HG03175 (cell line): ENCODE results near the gene HOXB3.
"Not testable (repeated sequence)": the region's sequence is repeated elsewhere in the genome, so short reads cannot be mapped to it uniquely, and the experiment has no call there.

Experiments
- ATAC-seq: cut with Tn5 transposase; IDR thresholded peaks from one replicate; pipeline ENCODE4 v1.9.1; 2021; ENCODE audit warnings: mild to moderate bottlenecking, moderate library complexity; ENCODE audit not compliant: unreplicated experiment

HOXB3 gene

DNA sequence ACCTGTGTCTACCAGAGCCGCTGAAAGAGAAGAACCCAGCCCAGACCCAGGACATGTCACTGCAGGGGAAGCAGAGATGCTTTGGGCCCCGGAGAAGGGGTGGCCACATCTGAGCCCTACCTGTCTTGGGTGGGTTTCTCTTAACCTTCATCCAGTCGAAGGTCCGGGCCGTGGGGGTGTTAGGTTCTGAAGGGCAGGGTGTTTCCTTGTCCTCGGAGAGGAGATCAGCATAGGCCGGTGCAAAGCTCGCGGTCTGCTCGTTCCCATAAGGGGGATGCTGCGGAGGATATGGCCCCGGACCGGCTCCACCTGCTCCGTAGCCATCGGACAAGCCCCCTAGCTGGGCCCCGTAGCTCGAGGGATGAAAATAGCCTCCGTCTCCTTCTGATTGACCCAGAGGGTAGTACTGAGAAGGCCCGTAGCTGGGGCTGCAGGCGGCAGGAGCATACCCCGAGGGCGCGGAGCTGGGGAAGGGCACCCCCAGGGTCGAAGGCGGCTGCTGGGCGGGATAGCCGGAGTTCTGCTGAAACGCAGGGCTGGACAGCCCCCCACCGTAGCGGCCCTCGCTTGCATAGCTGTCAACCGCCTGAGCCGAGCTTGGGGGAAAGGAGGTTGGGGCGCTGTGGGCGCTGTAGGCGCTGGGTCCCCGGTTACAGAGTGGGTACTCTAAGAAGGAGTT is 59.7 kb downstream of the HOXB3 start:
- ATAC-seq: no peak

DNA sequence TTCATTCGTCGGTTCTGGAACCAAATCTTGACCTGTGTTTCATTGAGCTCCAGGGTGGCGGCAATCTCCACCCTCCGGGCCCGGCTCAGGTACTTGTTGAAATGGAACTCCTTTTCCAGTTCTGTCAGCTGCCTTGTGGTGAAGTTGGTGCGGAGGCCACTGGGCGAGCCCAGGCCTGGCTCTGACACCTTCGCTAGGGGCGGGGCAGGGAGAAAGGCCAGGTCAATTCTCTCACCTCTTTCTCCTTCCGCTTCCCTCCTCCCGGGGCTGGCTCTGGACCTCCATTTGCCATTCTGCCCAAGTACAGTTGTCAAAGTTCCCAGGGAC is 60.4 kb downstream of the HOXB3 start:
- no peak for ATAC-seq

DNA sequence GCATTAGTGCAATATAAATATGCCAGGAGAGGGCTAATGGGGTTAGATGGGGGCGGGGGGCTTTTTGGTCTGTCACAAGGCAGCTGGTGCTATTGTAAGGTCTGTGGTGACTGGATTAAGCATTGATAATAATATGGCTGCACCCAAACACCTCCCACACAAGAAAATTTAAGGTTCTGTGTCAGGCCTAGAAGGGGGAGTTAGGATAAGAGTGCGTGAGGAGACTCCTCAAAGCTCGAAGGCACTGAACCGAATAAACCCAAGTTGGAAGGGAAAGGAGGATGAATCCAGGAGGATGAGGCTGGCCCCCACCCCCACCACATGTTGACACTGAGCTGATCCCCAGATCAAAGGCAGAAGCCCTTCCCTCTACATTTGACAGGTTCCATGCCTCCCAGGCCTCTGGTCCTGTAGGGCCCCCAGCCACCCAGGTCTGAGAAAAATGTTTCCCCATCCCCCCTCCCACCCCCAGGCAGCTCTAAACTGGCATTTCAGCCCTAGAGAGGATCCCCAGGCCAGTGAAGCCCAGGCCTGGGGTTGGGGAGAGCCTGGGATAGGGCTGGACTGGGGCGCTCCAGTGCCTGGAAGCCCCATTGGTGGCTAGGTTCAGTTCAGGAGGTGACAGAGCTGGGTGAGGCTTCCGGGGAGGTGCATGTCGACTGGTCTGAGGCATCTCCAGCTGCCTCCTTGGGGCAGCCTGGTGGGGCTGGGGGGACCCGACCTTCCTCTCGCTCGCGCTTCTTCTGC is 60.9 kb downstream of the HOXB3 start:
- no peak for ATAC-seq

DNA sequence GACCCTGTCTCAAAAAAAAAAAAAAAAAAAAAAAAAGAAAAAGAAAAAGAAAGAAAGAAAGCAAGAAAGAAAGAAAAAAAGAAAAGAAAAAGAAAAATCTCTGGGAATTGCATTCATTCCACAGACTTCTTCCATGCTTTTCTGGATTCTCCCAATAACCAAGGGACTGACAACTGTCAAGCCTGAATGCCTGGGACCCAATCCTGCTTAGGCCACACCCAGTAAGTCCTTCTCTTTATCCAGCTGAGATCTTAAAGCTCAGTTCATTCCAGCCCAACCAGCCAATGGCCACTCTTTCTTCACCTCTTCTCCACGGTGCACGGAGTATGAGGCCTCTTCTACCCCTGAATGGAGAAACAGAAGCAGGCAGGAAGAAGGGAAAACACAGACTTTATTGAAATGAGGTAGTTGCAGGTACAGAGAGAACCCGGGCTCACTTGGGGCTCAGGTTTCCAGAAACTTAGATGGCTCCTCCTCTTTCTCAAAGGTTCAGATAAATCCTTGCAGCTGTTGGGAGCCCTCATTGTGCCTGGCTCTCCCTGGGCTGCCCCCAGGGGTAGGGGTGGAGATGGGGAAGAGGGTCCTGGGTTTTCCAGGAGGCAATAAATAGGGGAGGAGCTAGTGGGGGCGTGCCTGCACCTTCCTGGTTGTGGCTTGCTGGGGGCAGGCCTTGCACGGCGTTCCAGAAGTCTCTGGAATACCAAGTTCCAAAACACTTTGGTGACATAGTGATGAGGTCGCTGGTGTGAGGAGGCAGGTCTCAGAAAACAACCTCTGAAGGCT is 61.7 kb downstream of the HOXB3 start:
- ATAC-seq: no peak

DNA sequence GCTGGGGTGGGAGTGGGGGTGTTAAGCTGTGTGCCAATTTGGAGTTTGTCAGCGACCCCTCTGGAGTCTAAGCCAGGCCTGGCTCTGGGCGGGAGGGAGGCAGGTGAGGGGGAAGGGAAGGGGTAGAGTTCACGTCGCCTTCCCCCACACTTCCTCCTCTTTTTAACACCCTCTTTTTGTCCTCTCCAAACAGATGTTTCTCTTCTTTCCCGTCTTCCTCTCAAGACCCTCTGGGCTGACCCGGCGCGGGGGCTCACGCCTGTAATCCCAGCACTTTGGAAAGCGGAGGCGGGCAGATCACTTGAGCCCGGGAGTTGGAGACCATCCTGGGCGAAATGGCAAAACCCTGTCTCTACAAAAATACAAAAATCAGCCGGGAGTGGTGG is 62.5 kb downstream of the HOXB3 start:
- no peak for ATAC-seq

DNA sequence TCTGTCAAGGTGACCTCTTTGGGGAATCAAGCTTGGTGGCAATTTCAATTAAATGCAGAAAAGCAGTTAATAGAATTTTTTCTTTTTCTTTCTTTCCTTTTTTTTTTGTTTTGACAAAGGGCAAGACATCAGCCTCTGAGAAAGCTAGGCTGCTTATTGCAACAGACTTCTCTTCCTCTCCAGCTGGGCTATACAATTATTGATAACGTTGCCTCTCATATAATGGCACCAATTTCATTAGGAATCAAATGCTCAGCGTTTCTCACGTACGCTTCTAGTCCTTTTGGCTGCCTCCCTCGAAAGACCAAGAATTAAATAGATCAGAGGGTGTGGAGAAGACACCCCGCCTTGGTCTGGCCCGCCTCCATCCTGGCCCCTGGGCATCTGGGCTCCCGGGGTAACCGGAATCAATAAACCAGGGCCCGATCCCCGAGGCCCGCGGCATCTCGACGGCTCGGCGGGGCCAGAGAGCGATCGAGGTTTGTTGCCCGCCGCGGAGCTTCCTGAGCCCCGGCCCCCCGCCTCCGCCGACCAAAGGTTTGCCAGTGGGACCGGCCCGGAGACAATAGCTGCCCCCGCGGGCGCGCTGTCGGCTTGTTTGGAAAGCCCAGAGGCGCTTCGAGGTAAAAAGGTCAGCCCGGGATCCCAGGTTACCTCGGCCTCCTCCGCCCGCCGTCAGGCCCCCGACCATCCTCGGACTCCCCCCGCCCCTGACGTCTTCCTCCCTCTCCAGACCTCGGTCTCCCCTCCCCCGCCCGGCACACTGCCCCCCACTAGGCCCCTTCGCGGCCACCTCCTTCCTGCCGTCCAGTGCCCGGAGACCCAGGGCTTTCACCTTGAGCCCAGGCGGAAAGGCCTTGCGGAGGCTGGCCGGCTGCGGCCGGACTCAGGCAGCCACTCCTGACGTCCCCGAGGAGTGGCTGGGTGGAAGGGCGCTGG is 63.2 kb downstream of the HOXB3 start:
- ATAC-seq: no peak

DNA sequence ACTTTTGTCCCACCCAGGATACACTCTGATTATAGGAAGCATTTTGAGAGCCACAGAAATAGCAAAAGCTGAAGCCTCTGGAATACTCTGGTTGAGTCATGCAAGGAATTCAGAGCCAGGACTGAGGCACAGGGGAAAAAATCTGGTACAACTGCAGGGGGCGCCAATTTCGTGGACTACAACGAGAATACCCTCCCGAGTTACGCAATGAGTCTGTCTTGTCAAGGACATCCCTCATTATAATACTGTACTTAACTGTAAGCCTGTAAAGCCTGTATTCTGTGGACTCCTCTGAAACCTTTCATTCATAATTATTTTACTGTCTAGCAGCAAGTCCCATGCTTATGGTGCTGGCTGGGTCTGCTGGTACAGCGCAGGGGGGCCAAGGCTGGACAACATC is 67.0 kb downstream of the HOXB3 start:
- ATAC-seq: no peak

DNA sequence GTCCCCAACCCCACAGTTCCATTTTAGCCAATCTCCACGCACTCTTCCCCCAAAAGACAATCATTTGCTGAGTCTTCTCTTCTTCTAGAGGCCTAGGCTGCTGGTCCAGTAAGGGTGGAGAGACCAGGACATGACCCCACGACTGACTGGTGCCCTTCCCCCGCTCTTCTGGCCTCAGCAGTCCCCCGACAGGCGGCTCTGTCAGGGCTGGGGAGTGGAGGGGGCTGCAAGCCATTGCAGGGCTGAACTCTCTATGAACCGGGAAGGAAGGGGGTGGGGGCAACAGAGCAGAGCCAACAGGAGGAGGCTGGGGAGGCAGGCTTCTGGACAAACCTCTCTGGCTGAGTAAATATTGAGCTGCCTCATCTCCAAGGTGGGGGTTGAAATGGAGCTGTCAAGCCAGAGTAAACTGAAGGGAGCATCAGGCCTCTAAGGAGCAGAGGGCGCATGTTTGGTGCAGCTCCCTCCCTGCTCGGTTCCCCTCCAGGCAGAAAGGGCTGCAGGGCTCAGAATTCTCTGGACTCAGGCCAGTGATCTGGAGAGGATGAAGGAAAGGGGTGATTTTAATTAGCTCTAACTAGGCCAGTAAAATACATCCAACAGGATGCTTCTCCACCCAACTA is 67.9 kb downstream of the HOXB3 start:
- ATAC-seq: no peak

DNA sequence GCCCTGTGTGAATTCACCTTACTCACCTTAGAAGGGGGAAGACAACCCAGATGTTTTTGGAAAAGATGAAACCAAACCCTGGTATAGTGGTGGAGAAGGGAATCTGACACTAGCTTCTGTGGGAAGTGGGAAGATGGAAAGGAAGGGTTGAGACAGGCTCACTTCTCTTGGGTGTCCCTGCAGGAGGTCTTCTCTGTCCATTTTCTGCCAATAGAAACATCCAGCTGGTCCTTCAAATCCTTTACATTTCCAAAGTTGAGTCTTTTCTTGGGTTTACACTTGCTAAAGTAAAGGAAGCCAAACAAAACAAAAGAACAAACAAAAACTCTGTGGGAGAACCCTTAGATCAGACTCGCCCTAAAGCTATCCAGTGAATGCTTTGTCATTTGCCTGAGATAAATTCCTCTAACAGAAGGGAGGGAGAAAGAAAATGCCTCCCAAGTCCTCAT is 69.4 kb downstream of the HOXB3 start:
- no peak for ATAC-seq

DNA sequence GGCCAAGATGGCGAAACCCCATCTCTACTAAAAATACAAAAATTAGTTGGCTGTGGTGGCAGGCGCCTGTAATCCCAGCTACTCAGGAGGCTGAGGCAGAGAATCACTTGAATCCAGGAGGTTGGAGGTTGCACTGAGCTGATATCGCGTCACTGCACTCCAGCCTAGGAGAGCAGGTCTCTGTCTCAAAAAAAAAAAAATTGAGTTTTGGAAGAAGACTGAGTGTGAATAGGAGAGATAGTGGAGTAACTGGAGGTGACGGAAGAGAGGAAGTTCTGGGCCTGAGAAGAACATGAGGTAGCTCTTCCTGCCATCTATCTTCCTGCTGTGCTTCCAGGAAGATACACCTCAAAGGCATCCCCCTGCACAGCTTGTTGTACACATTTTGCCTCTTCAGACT is 70.6 kb downstream of the HOXB3 start:
- no peak for ATAC-seq

DNA sequence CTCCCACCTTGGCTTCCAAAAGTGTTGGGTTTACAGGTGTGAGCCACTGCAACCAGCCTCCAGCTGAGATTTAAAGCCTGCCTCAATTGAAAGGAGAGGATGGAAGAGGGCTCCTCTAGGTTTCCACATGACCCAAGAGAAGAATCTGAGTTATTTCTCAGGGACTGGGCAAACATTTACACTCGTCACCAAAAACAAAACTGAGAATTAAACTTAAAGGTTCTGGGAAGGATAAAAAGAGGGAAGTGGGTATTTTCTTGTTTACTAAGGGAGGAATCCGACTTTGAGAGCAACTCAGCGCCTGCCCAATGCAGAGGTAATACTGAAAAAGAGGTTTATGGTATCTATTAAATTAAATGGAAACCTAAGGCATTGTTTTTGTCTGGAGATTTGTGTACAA is 72.6 kb downstream of the HOXB3 start:
- no peak for ATAC-seq

DNA sequence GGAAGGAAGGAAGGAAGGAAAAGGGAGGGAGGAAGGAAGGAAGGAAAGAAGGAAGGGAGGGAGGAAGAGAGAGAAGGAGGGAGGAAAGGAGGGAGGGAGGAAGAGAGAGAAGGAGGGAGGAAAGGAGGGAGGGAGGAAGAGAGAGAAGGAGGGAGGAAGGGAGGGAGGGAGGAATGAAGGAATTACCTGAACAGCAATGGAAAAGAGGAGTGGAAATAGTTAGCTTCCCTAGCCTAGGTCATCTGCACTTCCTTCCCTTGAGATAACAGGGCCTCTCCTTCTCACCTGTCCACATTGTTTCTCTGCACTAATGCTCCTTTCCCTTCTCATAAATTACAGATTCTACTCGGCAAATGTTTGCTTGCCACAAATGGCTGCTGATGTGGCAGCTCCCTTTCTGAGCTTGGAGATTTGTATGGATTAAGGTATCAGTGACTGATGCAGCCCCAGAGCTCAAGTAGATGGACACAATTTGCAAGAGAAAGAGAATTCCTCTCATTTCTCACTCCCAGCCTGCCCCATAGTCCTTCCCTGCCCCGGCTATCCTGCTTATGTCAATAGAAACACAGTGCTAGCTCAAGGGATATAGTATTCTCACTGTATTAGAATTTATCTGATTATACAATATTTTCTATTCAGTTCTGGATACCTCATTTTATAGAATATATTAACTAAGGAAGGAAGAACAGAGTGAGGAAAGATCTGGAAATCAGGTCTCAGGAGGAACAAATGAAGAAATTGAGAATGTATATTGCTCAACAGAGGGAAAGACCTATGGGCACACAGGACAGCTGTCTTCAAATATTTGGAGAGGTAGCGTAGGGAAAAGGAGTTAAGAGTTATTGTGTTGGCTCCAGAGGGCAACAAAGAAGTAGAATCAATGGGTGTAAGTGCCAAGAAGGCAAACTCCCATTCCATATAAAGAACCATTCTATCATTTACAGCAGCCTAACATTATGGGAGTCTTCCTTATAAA is 73.8 kb downstream of the HOXB3 start:
- ATAC-seq: no peak

DNA sequence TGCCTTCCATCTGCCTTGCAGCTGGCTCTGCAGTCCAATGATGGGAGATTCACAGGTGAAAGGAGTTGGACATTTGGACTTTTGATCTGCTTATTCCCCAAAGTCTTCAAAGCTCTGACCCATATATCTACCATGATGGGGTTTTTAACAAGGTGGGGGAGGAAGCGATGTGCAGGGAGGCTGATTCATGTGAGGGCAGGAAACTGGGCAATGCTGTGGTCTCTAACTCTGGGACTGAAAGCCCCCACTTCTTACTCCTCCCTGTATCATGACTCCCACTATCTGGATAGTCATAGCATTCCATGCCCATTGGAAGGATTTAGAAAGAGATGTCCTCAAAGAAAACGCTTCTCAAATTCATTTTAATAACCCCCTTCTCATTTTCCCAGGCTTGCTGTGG is 75.6 kb downstream of the HOXB3 start:
- ATAC-seq: no peak

DNA sequence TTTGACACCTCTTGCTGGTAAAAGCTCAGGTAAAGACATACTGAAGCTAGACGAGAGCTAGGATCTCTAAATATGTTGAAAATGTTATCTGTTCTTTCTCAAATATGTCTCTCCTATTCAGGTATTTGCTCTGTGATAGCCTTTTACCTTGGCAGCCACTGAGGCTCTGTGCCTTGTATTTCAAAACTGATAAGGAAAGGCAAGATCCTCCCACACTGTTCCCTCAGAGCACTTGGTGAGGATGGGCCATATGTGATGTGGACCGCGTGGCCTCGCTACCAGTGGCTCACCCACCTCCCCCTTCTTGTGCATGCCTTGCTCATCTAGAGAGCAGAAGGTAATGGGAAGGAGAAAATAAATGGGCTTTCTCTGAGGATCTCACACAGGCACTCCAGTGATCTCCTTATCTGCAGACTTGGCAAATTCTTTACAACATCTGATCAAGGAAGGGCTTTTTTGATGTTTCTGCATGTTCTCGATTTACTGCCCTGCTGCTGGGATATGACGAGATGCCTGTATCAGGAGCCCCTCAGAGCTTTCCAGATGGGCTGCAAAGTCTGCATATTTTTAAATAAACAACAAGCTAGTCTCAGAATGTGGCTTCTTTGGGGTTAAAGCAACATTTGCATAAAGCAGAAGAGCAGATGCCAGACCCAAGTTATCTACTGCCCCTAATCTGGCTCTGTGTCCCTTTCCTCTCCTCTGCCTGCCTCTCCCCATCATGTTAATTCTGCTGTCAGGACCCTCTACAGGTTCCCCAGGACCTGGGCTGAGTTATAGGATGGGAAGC is 76.2 kb downstream of the HOXB3 start:
- no peak for ATAC-seq

DNA sequence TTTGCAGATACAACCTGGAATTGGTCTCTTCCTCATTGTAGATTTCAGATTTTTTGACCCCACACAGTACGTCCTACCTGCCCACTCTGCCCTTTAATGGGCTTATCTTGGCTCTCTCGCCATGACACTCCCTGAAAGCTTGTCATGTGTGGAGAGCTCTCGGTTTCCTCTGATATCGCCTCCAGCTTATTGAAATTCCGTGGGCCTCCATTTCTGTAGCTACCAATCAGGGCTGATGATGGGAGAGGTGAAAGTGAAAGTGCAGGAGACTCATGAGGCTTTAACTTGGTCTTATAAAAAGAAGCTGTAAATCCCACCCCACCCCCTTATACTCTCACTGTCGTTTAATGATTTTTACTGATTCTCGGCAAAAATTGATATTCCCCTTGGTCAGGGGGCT is 76.9 kb downstream of the HOXB3 start:
- no peak for ATAC-seq

DNA sequence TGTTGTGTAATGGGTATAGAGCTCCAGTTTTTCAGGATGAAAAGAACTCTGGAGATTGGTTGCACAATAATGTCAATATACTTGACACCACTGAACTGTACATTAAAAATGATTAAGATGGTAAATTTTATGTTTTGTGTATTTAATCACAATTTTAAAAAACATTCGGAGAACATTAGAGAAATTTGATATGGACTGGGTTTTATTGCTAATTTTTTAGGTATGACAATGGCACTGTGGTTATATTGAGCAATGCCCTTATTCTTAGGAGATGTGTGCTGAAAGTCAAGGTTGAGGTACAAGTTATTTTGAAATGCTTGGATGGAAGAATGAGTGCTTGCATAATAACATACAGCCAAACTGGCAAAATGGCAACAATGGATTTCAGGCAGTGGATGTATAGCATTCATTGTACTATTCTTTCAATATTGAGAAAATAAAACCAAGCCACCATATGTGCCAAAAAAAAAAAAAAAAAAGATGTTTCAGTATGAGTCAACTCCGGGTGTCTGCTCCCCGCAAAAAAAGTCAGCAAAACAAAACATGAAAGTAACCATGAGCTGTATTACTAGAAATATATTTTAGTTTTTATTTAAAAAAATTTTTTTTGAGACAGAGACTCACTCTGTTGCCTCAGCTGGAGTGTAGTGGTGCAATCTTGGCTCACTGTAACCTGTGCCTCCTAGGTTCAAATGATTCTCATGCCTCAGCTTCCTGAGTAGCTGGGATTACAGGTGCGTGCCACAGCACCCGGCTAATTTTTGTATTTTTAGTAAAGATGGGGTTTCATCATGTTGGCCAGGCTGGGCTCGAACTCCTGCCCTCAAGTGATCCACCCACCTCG is 79.1 kb downstream of the HOXB3 start:
- ATAC-seq: peak; percentile 55

DNA sequence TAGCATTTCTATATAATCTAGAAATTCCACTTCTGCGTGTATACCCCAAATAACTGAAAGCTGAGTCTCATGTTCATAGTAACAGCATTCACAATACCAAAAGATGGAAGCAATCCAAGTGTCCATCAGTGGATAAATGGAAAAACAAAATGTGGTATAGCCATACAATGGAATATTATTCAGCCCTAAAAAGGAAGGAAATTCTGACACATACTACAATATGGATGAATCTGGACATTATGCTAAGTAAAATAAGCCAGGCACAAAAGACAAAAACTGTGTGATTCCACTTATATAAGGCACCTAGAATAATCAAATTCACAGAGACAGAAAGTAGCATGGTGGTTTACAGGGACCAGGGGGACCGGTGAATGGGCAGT is 79.7 kb downstream of the HOXB3 start:
- ATAC-seq: no peak

DNA sequence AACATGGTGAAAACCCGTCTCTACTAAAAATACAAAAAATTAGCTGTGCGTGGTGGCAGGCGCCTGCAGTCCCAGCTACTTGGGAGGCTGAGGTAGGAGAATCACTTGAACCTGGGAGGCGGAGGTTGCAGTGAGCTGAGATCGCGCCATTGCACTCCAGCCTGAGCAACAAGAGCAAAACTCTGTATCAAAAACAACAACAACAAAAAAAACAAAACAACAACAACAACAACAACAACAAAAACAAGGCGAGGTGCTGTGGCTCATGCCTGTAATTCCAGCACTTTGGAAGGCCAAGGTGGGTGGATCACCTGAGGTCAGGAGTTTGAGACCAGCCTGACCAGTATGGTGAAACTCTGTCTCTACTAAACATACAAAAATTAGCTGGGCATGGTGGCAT is 80.3 kb downstream of the HOXB3 start:
- not testable (repeated sequence) for ATAC-seq
